H9 (cell line): ENCODE data around the gene MAST4. TPM values are rescaled to one million over a fixed set of nuclear protein-coding genes. Genes with fewer than 3 reads are reported as not detected.

ENCODE experiments used
- DNase-seq: peaks from one replicate; pipeline ENCODE4 v3.0.0-alpha.2; 2017
- H2AFZ ChIP-seq: one replicate; pipeline ENCODE4 v1.6.1; 2013; ENCODE audit warnings: mild to moderate bottlenecking, low read length, control low read depth, moderate library complexity
- H2AK5ac ChIP-seq: 2 replicates; pipeline ENCODE4 v1.6.1; 2013; ENCODE audit warnings: low read length, control low read depth, mixed read lengths; ENCODE audit not compliant: insufficient read length
- H2BK120ac ChIP-seq: one replicate; pipeline ENCODE4 v1.6.1; 2013; ENCODE audit warnings: low read depth, mild to moderate bottlenecking, low read length, control low read depth, inconsistent platforms; ENCODE audit not compliant: poor library complexity, severe bottlenecking
- H2BK12ac ChIP-seq: 2 replicates; pipeline ENCODE4 v1.6.1; 2013; ENCODE audit warnings: low read length, control low read depth, mixed read lengths, low read depth; ENCODE audit not compliant: insufficient read length
- H2BK15ac ChIP-seq: 2 replicates; pipeline ENCODE4 v1.6.1; 2013; ENCODE audit warnings: low read depth, low read length, control low read depth
- H2BK20ac ChIP-seq: one replicate; pipeline ENCODE4 v1.6.1; 2013; ENCODE audit warnings: low read depth, mild to moderate bottlenecking, low read length, control low read depth, inconsistent platforms; ENCODE audit not compliant: poor library complexity, severe bottlenecking
- H2BK5ac ChIP-seq: 2 replicates; pipeline ENCODE4 v1.6.1; 2013; ENCODE audit warnings: low read length, control low read depth, mixed read lengths; ENCODE audit not compliant: insufficient read length
- H3K14ac ChIP-seq: 2 replicates; pipeline ENCODE4 v1.6.1; 2013; ENCODE audit warnings: low read length, control low read depth; ENCODE audit not compliant: insufficient read depth
- H3K18ac ChIP-seq: 2 replicates; pipeline ENCODE4 v1.6.1; 2013; ENCODE audit warnings: low read depth, mild to moderate bottlenecking, mixed read lengths, low read length, control low read depth; ENCODE audit not compliant: insufficient read length
- H3K23ac ChIP-seq: 2 replicates; pipeline ENCODE4 v1.6.1; 2013; ENCODE audit warnings: low read length, control low read depth, mixed read lengths, low read depth; ENCODE audit not compliant: insufficient read length
- H3K23me2 ChIP-seq: 2 replicates; pipeline ENCODE4 v1.6.1; 2013; ENCODE audit warnings: low read depth, mild to moderate bottlenecking, mixed read lengths, low read length, control low read depth; ENCODE audit not compliant: insufficient read length, poor library complexity, severe bottlenecking
- H3K27ac ChIP-seq: 2 replicates; pipeline ENCODE4 v1.5.1; 2013; ENCODE audit warnings: low read length, control low read depth, mixed read lengths, low read depth; ENCODE audit not compliant: insufficient read length
- H3K27me3 ChIP-seq: 2 replicates; pipeline ENCODE4 v1.6.1; 2013; ENCODE audit warnings: low read length, control low read depth, inconsistent platforms; ENCODE audit not compliant: insufficient read depth
- H3K4ac ChIP-seq: 2 replicates; pipeline ENCODE4 v1.6.1; 2013; ENCODE audit warnings: low read depth, mild to moderate bottlenecking, control low read depth, inconsistent platforms, low read length, moderate library complexity
- H3K4me1 ChIP-seq: 2 replicates; pipeline ENCODE4 v1.6.1; 2013; ENCODE audit warnings: low read length, control low read depth, inconsistent platforms; ENCODE audit not compliant: insufficient read depth
- H3K4me2 ChIP-seq: 2 replicates; pipeline ENCODE4 v1.6.1; 2013; ENCODE audit warnings: low read length, control low read depth, mixed read lengths; ENCODE audit not compliant: insufficient read length, insufficient read depth
- H3K56ac ChIP-seq: 2 replicates; pipeline ENCODE4 v1.6.1; 2013; ENCODE audit warnings: low read depth, mild to moderate bottlenecking, mixed read lengths, low read length, control low read depth; ENCODE audit not compliant: insufficient read length
- H3K79me1 ChIP-seq: 2 replicates; pipeline ENCODE4 v1.6.1; 2013; ENCODE audit warnings: low read depth, mild to moderate bottlenecking, moderate library complexity, low read length, control low read depth, inconsistent platforms; ENCODE audit not compliant: insufficient read depth, poor library complexity, severe bottlenecking
- H3K79me2 ChIP-seq: 2 replicates; pipeline ENCODE4 v1.6.1; 2013; ENCODE audit warnings: low read length, control low read depth, inconsistent platforms; ENCODE audit not compliant: insufficient read depth
- H3K9ac ChIP-seq: 2 replicates; pipeline ENCODE4 v1.6.1; 2013; ENCODE audit warnings: low read length, control low read depth, mixed read lengths; ENCODE audit not compliant: insufficient read length; ENCODE audit errors: extremely low read depth
- H3K9me3 ChIP-seq: one replicate; pipeline ENCODE4 v1.6.1; 2013; ENCODE audit warnings: low read depth, low read length, inconsistent platforms; ENCODE audit not compliant: control insufficient read depth
- H3T11ph ChIP-seq: one replicate; pipeline ENCODE4 v1.6.1; 2013; ENCODE audit warnings: mild to moderate bottlenecking, low read length, control low read depth, inconsistent platforms
- H4K20me1 ChIP-seq: one replicate; pipeline ENCODE4 v1.6.1; 2013; ENCODE audit not compliant: control insufficient read depth, insufficient read length, insufficient read depth
- H4K5ac ChIP-seq: 2 replicates; pipeline ENCODE4 v1.6.1; 2013; ENCODE audit warnings: low read depth, mild to moderate bottlenecking, mixed read lengths, low read length, control low read depth; ENCODE audit not compliant: insufficient read length
- H4K8ac ChIP-seq: replicated peaks from 2 replicates; pipeline ENCODE4 v1.6.1; 2013; ENCODE audit warnings: low read length, control low read depth, mixed read lengths, low read depth; ENCODE audit not compliant: insufficient read length
- H4K91ac ChIP-seq: 2 replicates; pipeline ENCODE4 v1.6.1; 2013; ENCODE audit warnings: low read depth, mild to moderate bottlenecking, moderate library complexity, mixed read lengths, low read length, control low read depth; ENCODE audit not compliant: insufficient read length
- H3K27ac Mint-ChIP-seq, 3 experiments: 2 replicates in 2 of 3; 3 replicates in 1 of 3; pipeline ENCODE4 v1.8.0; 2020 to 2021; ENCODE audit warnings: mixed read lengths in 3 of 3, mild to moderate bottlenecking in 1 of 3, moderate library complexity in 1 of 3
- H3K27me3 Mint-ChIP-seq: 2 replicates; pipeline ENCODE4 v1.8.0; 2021; ENCODE audit warnings: low read depth, mild to moderate bottlenecking, moderate library complexity, mixed read lengths
- H3K36me3 Mint-ChIP-seq, 3 experiments: 2 replicates in 2 of 3; 3 replicates in 1 of 3; pipeline ENCODE4 v1.8.0; 2020 to 2021; ENCODE audit warnings: low read depth in 3 of 3, mixed read lengths in 3 of 3; ENCODE audit not compliant: insufficient read depth in 1 of 3
- H3K4me1 Mint-ChIP-seq, 2 experiments: 2 replicates each; pipeline ENCODE4 v1.8.0; 2020; ENCODE audit warnings: mixed read lengths in 2 of 2
- H3K4me3 Mint-ChIP-seq, 2 experiments: 2 replicates in 1 of 2; 3 replicates in 1 of 2; pipeline ENCODE4 v1.8.0; 2020 to 2021; ENCODE audit warnings: mild to moderate bottlenecking in 2 of 2, mixed read lengths in 2 of 2, moderate library complexity in 1 of 2
- H3K9me3 Mint-ChIP-seq, 2 experiments: 2 replicates in 1 of 2; 3 replicates in 1 of 2; pipeline ENCODE4 v1.8.0; 2020; ENCODE audit warnings: mild to moderate bottlenecking in 2 of 2, mixed read lengths in 2 of 2, moderate library complexity in 1 of 2
- CTCF ChIP-seq: fragments of 200-600 bp; sonication (generic); conservative IDR thresholded peaks from 3 replicates; pipeline ENCODE4 v1.8.0; 2021; ENCODE audit warnings: antibody characterized with exemption, mild to moderate bottlenecking
- WGBS: extraction: QIAGEN DNeasy Blood & Tissue Kit; methylation state at CpG from one replicate; pipeline ENCODE4 v1.1.7; 2013; ENCODE audit warnings: missing lambda C conversion rate, low lambda C conversion rate, mixed read lengths; ENCODE audit not compliant: insufficient read length; ENCODE audit errors: extremely low coverage; 5-methylcytosine and 5-hydroxymethylcytosine counted together
- total RNA-seq: library from RNA; stranded (reverse); gene quantifications from 2 replicates; pipeline ENCODE4 v1.2.1, GENCODE V29; 2021

MAST4 gene
- total RNA-seq, 1 experiment from 2014 or later, result 3.7 TPM

- H3K9me3 Mint-ChIP-seq, result no peaks in the 10 kb centered on the region
- Histone ChIP-seq H2AFZ (no peak overlapping the region), H4K91ac (no peak overlapping the region), H3T11ph (no peak overlapping the region), H3K4me1 (no peaks in the 10 kb centered on the region; the same call in 1 of the 2 replicates), H2AK5ac (no peak overlapping the region), H2BK20ac (no peak overlapping the region), H3K79me1 (peaks cover 3% of the 10 kb centered on the region), H4K8ac (no peak overlapping the region), H3K9ac (no peak overlapping the region), H3K79me2 (no peaks in the 10 kb centered on the region), H2BK12ac (no peak overlapping the region), H3K27ac (no peak overlapping the region), H2BK5ac (no peak overlapping the region), H2BK15ac (no peak overlapping the region), H3K9me3 (no peaks in the 10 kb centered on the region), H3K18ac (no peak overlapping the region), H3K4me2 (no peak overlapping the region), H4K20me1 (no peaks in the 10 kb centered on the region), H3K23ac (no peak overlapping the region), H3K56ac (no peak overlapping the region), H4K5ac (no peak overlapping the region), H2BK120ac (no peak overlapping the region), H3K14ac (no peak overlapping the region), H3K23me2 (no peaks in the 10 kb centered on the region), H3K27me3 (no peaks in the 10 kb centered on the region), H3K4ac (no peak overlapping the region)
- H3K4me1 Mint-ChIP-seq, result peaks cover 22 to 28% of the 10 kb centered on the region in 2 experiments
- WGBS, result no CpG with 5 or more reads among the region's 3 CpGs
- H3K4me3 Mint-ChIP-seq, result no peak overlapping the region
- H3K27ac Mint-ChIP-seq, result no peak overlapping the region
- no peak for DNase-seq
- no peak for TF ChIP-seq CTCF
- no peaks in the 10 kb centered on the region for H3K36me3 Mint-ChIP-seq
- peaks cover 7% of the 10 kb centered on the region for H3K27me3 Mint-ChIP-seq
These were observed 418.8 kb downstream of the MAST4 start for GRCh38 chr5:67014957-67015400.
